ENCODE data around the gene MESD.
"Not testable (repeated sequence)": the region's sequence is repeated elsewhere in the genome, so short reads cannot be mapped to it uniquely, and the experiment has no call there.

Gene MESD

GRCh38 chr15:80965454-80965853, 24.2 kb downstream of the MESD start:
- not testable (repeated sequence) for DNase-seq, ATAC-seq

- no peak for ATAC-seq
- no peak for DNase-seq
Observed at GRCh38 chr15:80958818-80959495, 30.7 kb downstream of the MESD start.

- ATAC-seq = no peak
Observed at GRCh38 chr15:80957976-80958375, 31.6 kb downstream of the MESD start.

GRCh38 chr15:80957556-80957955, 32.1 kb downstream of the MESD start:
- DNase-seq = no peak
- ATAC-seq = no peak

More at GRCh38 chr15:80957976-80958375, 31.6 kb downstream of the MESD start:
- DNase-seq = no peak

- peak; percentile 65 for DNase-seq
- ATAC-seq = peak; percentile 99
Observed at GRCh38 chr15:80955571-80956452, 33.8 kb downstream of the MESD start.

GRCh38 chr15:80953953-80954778, 35.5 kb downstream of the MESD start:
- ATAC-seq (no peak), DNase-seq (no peak)

GRCh38 chr15:80953001-80953952, 36.3 kb downstream of the MESD start:
- DNase-seq (no peak), ATAC-seq (no peak)

GRCh38 chr15:80951941-80952340, 37.7 kb downstream of the MESD start:
- ATAC-seq = no peak
- no peak for DNase-seq

GRCh38 chr15:80950291-80951078, 39.1 kb downstream of the MESD start:
- ATAC-seq (no peak), DNase-seq (no peak)

- no peak for ATAC-seq
- DNase-seq = no peak
Observed at GRCh38 chr15:80949756-80950155, 39.9 kb downstream of the MESD start.

- ATAC-seq = no peak
- DNase-seq = no peak
Observed at GRCh38 chr15:80948651-80949292, 40.8 kb downstream of the MESD start.

- ATAC-seq (no peak), DNase-seq (no peak)
Observed at GRCh38 chr15:80946576-80946975, 43.0 kb downstream of the MESD start.

- ATAC-seq (no peak), DNase-seq (no peak)
Observed at GRCh38 chr15:80945605-80946004, 44.0 kb downstream of the MESD start.

- no peak for DNase-seq
- ATAC-seq = no peak
Observed at GRCh38 chr15:80944818-80945217, 44.8 kb downstream of the MESD start.

- ATAC-seq = no peak
- no peak for DNase-seq
Observed at GRCh38 chr15:80942746-80943565, 46.7 kb downstream of the MESD start.

GRCh38 chr15:80942266-80942665, 47.4 kb downstream of the MESD start:
- ATAC-seq (no peak), DNase-seq (no peak)

- ATAC-seq (no peak), DNase-seq (no peak)
Observed at GRCh38 chr15:80940851-80941250, 48.8 kb downstream of the MESD start.

GRCh38 chr15:80940331-80940730, 49.3 kb downstream of the MESD start:
- no peak for ATAC-seq
- no peak for DNase-seq

- ATAC-seq (no peak), DNase-seq (no peak)
Observed at GRCh38 chr15:80939216-80939615, 50.4 kb downstream of the MESD start.

Data from stimulated activated naive CD8-positive, alpha-beta T cell treated with anti-CD3 and anti-CD28 coated beads, Interleukin-15, Interleukin-2, amounts not matched to agents 100 U/mL and 50 U/mL, for 24 hours (primary cell).